HepG2 (cell line): Measurements from ENCODE around the gene TMEM170B. TPM values are rescaled to one million over a fixed set of nuclear protein-coding genes. Genes with fewer than 3 reads are reported as not detected.

Experiments
- ATAC-seq: fragments of 200-7000 bp; cut with Tn5 transposase; 3 replicates; pipeline ENCODE4 v1.9.1; 2020; ENCODE audit warnings: mild to moderate bottlenecking, moderate library complexity
- BruUV-seq: library from RNA; stranded (reverse); fragments of 400-500 nt; replicated peaks from 2 replicates; lab custom pipeline; 2021; lab: Mats Ljungman, UMichigan
- CTCF ChIA-PET: fragments of 300-600 bp; formaldehyde crosslinking; extraction: SDS; loops from one replicate; lab custom pipeline; 2021; ENCODE audit warnings: low total read pairs, inconsistent platforms, low intra/inter-chr PET ratio; lab: Yijun Ruan, JAX
- POLR2A ChIA-PET: fragments of 350-600 bp; sonication (Branson Sonifier 250); formaldehyde crosslinking; loops from one replicate; lab custom pipeline; 2020; ENCODE audit warnings: antibody characterized with exemption, inconsistent platforms; lab: Yijun Ruan, JAX
- DNase-seq: peaks from one replicate; pipeline ENCODE4 v3.0.0-alpha.2; 2015; ENCODE audit warnings: low spot score
- FAIRE-seq: peaks from 3 replicates; lab custom pipeline; 2011; peaks lifted over from hg19 to GRCh38; lab: Jason Lieb, UNC
- H2AFZ ChIP-seq: one replicate; pipeline ENCODE4 v1.6.1; 2011; ENCODE audit warnings: low read length, inconsistent platforms
- H3K27ac ChIP-seq: fragments of 300-600 bp; 3 replicates; pipeline ENCODE4 v1.8.0; 2011; ENCODE audit warnings: mixed run types, mild to moderate bottlenecking, mixed read lengths, low read length, inconsistent platforms; ENCODE audit not compliant: insufficient read depth; ENCODE audit errors: extremely low read length
- H3K27me3 ChIP-seq, 2 experiments: fragments of 200-600 bp in 1 of 2; 2 replicates in 1 of 2; 3 replicates in 1 of 2; pipeline versions ENCODE4 v1.6.0 to v1.8.0; 2011; ENCODE audit warnings: low read length in 2 of 2, mild to moderate bottlenecking in 2 of 2, moderate library complexity in 2 of 2, inconsistent platforms in 1 of 2; ENCODE audit not compliant: insufficient read depth in 2 of 2, control insufficient read depth in 1 of 2
- H3K36me3 ChIP-seq, 2 experiments: fragments of 200-600 bp in 1 of 2; replicated peaks in 1 of 2; 2 replicates in 1 of 2; 3 replicates in 1 of 2; pipeline versions ENCODE4 v1.5.1 to v1.8.0; 2011; ENCODE audit warnings: low read length in 2 of 2, inconsistent platforms in 1 of 2; ENCODE audit not compliant: insufficient read depth in 2 of 2, control insufficient read depth in 1 of 2
- H3K4me1 ChIP-seq: 2 replicates; pipeline ENCODE4 v1.5.1; 2012; ENCODE audit warnings: low read length, inconsistent platforms; ENCODE audit not compliant: insufficient read depth
- H3K4me2 ChIP-seq: 2 replicates; pipeline ENCODE4 v1.6.0; 2011; ENCODE audit warnings: low read depth, low read length, inconsistent platforms
- H3K4me3 ChIP-seq, 3 experiments: fragments of 200-600 bp in 1 of 3; sonication (generic), shearing (Covaris generic) in 1 of 3; replicated peaks in 1 of 3; 2 replicates each; pipeline ENCODE4 v1.5.1; 2011 to 2016; ENCODE audit warnings: low read length in 3 of 3, inconsistent platforms in 2 of 3, low read depth in 2 of 3, mild to moderate bottlenecking in 2 of 3, control low read depth in 1 of 3, mixed read lengths in 1 of 3; ENCODE audit not compliant: insufficient read depth in 1 of 3
- H3K79me2 ChIP-seq: one replicate; pipeline ENCODE4 v1.6.1; 2011; ENCODE audit warnings: low read length, inconsistent platforms; ENCODE audit not compliant: insufficient read depth
- H3K9ac ChIP-seq: 2 replicates; pipeline ENCODE4 v1.6.0; 2011; ENCODE audit warnings: mild to moderate bottlenecking, low read depth, low read length, inconsistent platforms; ENCODE audit not compliant: insufficient read depth
- H3K9me3 ChIP-seq: 2 replicates; pipeline ENCODE4 v1.5.1; 2012; ENCODE audit warnings: mild to moderate bottlenecking, low read length
- H4K20me1 ChIP-seq: 2 replicates; pipeline ENCODE4 v1.6.0; 2011; ENCODE audit warnings: inconsistent platforms, mild to moderate bottlenecking, low read length, moderate library complexity; ENCODE audit not compliant: insufficient read depth
- ATM ChIP-seq: fragments of 450-650 bp; IDR thresholded peaks from 2 replicates; pipeline ENCODE4 v1.7.1; 2017; ENCODE audit warnings: mild to moderate bottlenecking, borderline replicate concordance
- CBX5 ChIP-seq: sonication (generic); formaldehyde crosslinking; IDR thresholded peaks from 2 replicates; pipeline ENCODE4 v1.4.0; 2020; ENCODE audit warnings: missing genetic modification reagents, borderline replicate concordance
- HOXA3 ChIP-seq: sonication (generic); formaldehyde crosslinking; IDR thresholded peaks from 2 replicates; pipeline ENCODE4 v1.5.0; 2020; ENCODE audit warnings: missing genetic modification reagents
- ISL2 ChIP-seq: sonication (generic); formaldehyde crosslinking; IDR thresholded peaks from 2 replicates; pipeline ENCODE4 v1.5.0; 2020; ENCODE audit warnings: missing genetic modification reagents
- MAF1 ChIP-seq: sonication (generic); formaldehyde crosslinking; IDR thresholded peaks from 2 replicates; pipeline ENCODE4 v1.5.0; 2020; ENCODE audit warnings: missing genetic modification reagents, borderline replicate concordance
- TEAD3 ChIP-seq: optimal IDR thresholded peaks from 2 replicates; pipeline ENCODE3; 2016; ENCODE audit warnings: borderline replicate concordance
- ZNF121 ChIP-seq: sonication (generic); formaldehyde crosslinking; IDR thresholded peaks from 2 replicates; pipeline ENCODE4 v1.5.0; 2020; ENCODE audit warnings: mild to moderate bottlenecking, missing genetic modification reagents
- ZNF143 ChIP-seq: sonication (generic); formaldehyde crosslinking; IDR thresholded peaks from 2 replicates; pipeline ENCODE4 v1.4.0; 2020; ENCODE audit warnings: missing genetic modification reagents
- ZNF414 ChIP-seq: sonication (generic); formaldehyde crosslinking; IDR thresholded peaks from 2 replicates; pipeline ENCODE4 v1.5.0; 2020; ENCODE audit warnings: missing genetic modification reagents
- ZNF770 ChIP-seq: sonication (generic); formaldehyde crosslinking; IDR thresholded peaks from 2 replicates; pipeline ENCODE4 v1.5.0; 2020; ENCODE audit warnings: mild to moderate bottlenecking, missing genetic modification reagents
- WGBS: methylation state at CpG from one replicate; pipeline ENCODE4 v1.1.6; 2017; ENCODE audit warnings: low lambda C conversion rate; 5-methylcytosine and 5-hydroxymethylcytosine counted together
- in situ Hi-C: cut with HindIII; loops from 2 replicates; pipeline ENCODE4 v1.10.0; 2017; ENCODE audit warnings: low pct_unique_long_range_greater_than_20kb; ENCODE audit not compliant: extremely low pct_ligation_motif_present
- intact Hi-C: fragments of 100-400 bp; cut with micrococcal nuclease; formaldehyde crosslinking; loops from one replicate; pipeline ENCODE4 v1.10.0; 2022; ENCODE audit not compliant: unreplicated experiment
- polyA plus RNA-seq, 8 experiments: library from polyadenylated mRNA; depleted of rRNA in 3 of 8; stranded (reverse) in 7 of 8; unstranded in 1 of 8; fragments of >200 nt; fragmentation: Illumina TruSeq in 4 of 8; extraction: Trizol in 4 of 8; gene quantifications; 2 replicates each; pipeline versions ENCODE4 v1.2.1 to v1.2.3, GENCODE V29; 2011 to 2016; ENCODE audit warnings: low read depth in 4 of 8, missing spikeins in 1 of 8, mixed read lengths in 1 of 8; ENCODE audit not compliant: insufficient read depth in 1 of 8
- total RNA-seq, 5 experiments: library from RNA; depleted of rRNA; stranded (reverse); fragments of >200 nt; fragmentation: Illumina TruSeq; extraction: Trizol; gene quantifications; 2 replicates each; pipeline ENCODE4 v1.2.3, GENCODE V29; 2016; ENCODE audit warnings: low read depth in 1 of 5

The TMEM170B gene
- total and polyA plus RNA-seq, 2 of the 13 experiments (the other 11 are each of a cell fraction or from before 2014, with no cell fraction given) = 3.3 to 9.4 TPM

GRCh38 chr6:11571073-11571472 lies 33.5 kb downstream of the TMEM170B start:
- no peak for FAIRE-seq
- H3K36me3 ChIP-seq = peaks cover 2 to 15% of the 10 kb centered on the region in 2 experiments; a peak in 3 of 5 replicates
- H3K27ac ChIP-seq = no peak overlapping the region
- TF ChIP-seq TEAD3 (CRISPR knock-in tag) (peak; percentile 28), ZNF414 (no peak), ISL2 (CRISPR knock-in tag) (no peak), ZNF121 (CRISPR knock-in tag) (peak; percentile 73), ZNF770 (peak; percentile 80), MAF1 (CRISPR knock-in tag) (no peak), ATM (no peak), HOXA3 (CRISPR knock-in tag) (no peak), CBX5 (no peak), ZNF143 (CRISPR knock-in tag) (no peak)
- no peak overlapping the region for H3K4me3 ChIP-seq
- intact Hi-C loops (loop anchor here (10.0 kb wide), 1 partner anchor 396 kb away; no protein-coding TSS in a partner anchor), in situ Hi-C loops (loop anchor here (5.0 kb wide), 1 partner anchor 429 kb away; no protein-coding TSS in a partner anchor)
- POLR2A ChIA-PET = interaction anchor here (1.0 kb wide), 1 partner anchor 477 kb away, joined by 3 read pairs; the partner anchor contains the start of gene SMIM13
- no peaks in the 10 kb centered on the region for H3K79me2 ChIP-seq
- no peak for DNase-seq
- no peaks in the 10 kb centered on the region; the same call in 1 of the 2 replicates for H4K20me1 ChIP-seq
- no peak for ATAC-seq
- H3K9ac ChIP-seq = no peak overlapping the region
- CTCF ChIA-PET = no interaction called here
- H2AFZ ChIP-seq = no peak overlapping the region
- no peaks in the 10 kb centered on the region for H3K27me3 ChIP-seq
- BruUV-seq = no TSS peak
- H3K4me1 ChIP-seq = peaks cover 6% of the 10 kb centered on the region
- WGBS = 77% methylated on average over 2 of the region's 2 CpGs
- H3K9me3 ChIP-seq = no peaks in the 10 kb centered on the region
- no peak overlapping the region for H3K4me2 ChIP-seq
